ENCODE results near the gene CPS1. TPM values are rescaled to one million over a fixed set of nuclear protein-coding genes. Genes with fewer than 3 reads are reported as not detected.

The CPS1 gene
- total RNA-seq, 2 donors from 2014 or later = 2.7 to 5.5 TPM

DNA sequence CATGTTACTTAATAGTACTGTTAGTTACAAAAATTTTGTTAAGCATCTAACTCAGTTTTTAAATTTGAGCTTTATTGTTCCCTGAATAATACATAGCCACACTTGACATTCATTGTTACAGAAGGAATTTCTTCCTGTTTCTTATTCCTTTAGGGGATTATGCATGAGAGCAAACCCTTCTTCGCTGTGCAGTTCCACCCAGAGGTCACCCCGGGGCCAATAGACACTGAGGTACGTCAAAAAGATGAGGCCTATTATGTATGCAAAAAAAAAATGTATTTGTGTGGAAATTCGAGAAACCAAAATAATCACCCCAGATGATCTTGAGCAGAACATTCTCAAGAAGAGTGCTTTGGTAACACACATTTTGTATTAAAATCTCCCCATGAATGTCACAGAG is 36.3 kb downstream of the CPS1 start:
- DNase-seq (ENCODE audit: low spot score) = no peak
- intact Hi-C loops (cut with DNase I) = no loop called here

DNA sequence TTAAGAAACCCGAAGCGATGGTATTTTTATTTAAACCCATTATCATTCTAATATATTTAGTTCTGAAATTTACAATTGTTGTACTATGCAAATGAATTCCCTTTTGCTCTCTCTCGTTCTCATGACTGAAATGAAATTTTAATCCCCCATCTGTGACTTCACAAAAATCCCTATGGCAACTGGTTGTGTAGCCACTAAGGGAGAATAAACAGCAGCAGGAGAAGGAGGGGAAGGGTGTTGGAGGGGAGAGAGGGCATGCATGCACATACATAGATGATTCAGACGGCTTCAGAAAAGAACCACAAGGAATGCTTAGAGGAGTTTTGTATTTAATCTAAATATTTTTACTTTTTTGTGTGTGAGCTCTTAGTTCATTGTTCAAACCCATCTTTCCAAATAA is 36.8 kb downstream of the CPS1 start:
- no peak for DNase-seq (ENCODE audit: low spot score)
- intact Hi-C loops (cut with DNase I) = no loop called here

DNA sequence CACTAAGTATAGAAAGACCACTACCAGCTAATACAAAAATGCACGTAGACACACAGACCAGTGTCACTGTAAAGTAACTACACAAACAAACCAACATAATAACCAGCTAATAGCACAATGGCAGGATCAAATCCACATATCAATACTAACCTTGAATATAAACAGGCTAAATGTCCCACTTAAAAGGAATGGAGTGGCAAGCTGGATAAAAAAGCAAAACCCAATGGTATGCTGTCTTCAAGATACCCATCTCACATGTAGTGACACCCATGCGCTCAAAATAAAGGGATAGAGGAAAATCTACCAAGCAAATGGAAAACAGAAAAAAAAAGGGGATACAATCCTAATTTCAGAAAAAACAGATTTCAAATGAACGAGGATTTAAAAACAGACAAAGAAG is 41.8 kb downstream of the CPS1 start:
- intact Hi-C loops (cut with DNase I) = no loop called here
- DNase-seq (ENCODE audit: low spot score) = no peak

DNA sequence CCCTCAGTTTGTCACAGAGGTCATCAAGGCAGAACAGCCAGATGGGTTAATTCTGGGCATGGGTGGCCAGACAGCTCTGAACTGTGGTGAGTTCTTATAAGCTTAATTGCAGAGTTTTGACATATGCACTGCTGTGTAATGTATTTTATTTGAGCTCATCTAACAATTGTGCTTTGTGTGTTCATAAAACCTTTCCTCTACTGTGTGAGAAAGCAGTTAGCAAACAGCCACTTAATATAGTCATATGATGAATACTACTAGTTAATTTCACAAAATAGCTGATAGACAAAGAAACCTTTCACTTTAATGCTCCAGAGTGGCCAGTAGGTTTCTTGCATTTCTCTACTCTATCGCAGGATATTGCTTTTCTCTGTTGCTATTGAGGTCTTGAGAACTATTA is 43.1 kb downstream of the CPS1 start:
- no peak for DNase-seq (ENCODE audit: low spot score)

DNA sequence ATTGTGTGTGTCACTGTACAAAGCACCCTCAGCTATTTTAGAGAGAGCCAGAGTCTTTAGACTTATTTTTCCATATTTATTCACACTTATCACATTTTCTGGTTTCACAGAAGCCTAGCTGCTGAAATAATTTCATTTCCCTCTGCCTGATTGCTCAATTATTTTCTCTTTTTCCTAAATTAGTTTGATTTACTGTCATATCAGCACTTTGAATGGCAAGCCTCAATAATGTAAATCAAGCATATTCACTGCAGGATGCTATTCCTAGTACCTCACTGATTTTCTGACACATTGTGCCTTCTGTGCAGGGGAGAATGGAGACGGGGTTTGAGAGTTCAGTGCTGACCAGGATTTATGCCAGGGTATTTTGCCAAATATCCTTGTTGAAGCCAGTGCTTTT is 48.3 kb downstream of the CPS1 start:
- intact Hi-C loops (cut with DNase I) = no loop called here
- DNase-seq (ENCODE audit: low spot score) = no peak

More for the DNA sequence above, 43.1 kb downstream of the CPS1 start:
- intact Hi-C loops (cut with DNase I) = no loop called here

DNA sequence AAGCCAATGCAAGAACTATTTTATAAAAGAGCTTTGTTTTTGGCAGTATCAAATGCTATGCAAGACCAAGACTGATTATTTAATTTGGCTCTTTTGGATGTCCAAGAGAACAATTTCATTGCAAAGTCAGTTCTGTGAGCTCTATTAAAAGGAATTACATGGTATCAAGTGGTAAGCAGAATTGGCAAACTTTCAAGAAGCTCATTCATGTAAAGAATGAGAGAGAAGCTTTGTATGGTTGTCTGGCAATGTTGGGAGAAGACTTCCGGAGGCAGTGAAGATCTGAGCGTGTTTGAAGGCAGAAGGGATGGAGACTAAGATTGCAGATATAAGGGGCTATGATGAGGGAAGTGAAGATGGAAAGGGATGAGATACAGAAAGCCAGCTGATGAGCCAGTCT is 49.6 kb downstream of the CPS1 start:
- no peak for DNase-seq (ENCODE audit: low spot score)
- intact Hi-C loops (cut with DNase I) = no loop called here

DNA sequence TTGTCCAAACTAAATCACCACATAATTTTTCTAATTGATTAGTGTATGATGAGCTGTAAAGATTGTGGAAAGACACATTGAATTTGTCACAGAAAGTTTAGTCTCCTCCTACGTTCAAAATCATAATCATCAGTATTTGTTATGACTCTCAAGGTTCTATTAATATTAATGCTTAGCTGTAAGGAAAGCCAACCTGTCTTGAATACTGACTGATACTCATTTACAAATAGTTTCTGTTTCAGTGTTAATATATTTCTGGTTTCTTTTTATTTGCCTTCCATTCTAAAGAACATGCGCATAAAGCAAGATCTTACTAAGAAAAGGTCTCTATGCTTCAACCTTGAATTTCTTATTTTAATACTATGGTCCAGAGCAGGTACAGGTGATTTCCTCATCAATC is 55.1 kb downstream of the CPS1 start:
- no peak for DNase-seq (ENCODE audit: low spot score)
- intact Hi-C loops (cut with DNase I) = no loop called here

DNA sequence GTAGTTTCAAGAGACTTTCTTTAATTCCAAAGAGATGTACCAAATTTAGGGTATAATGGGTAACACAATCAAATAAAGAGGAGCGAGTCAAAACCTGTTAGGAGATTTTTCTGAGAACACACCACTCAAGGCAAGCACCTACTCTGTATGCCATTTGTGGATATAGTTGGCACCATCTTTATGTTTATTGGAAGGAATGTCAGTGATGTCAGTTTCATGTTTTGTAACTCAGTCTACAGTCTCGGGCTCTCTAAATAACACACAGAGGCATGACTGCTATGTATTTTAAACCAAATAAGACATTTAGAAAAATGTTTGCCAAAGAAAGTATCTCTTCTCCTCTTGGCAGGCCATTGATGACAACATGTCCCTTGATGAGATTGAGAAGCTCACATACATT is 59.7 kb downstream of the CPS1 start:
- no peak for DNase-seq (ENCODE audit: low spot score)
- intact Hi-C loops (cut with DNase I) = no loop called here

DNA sequence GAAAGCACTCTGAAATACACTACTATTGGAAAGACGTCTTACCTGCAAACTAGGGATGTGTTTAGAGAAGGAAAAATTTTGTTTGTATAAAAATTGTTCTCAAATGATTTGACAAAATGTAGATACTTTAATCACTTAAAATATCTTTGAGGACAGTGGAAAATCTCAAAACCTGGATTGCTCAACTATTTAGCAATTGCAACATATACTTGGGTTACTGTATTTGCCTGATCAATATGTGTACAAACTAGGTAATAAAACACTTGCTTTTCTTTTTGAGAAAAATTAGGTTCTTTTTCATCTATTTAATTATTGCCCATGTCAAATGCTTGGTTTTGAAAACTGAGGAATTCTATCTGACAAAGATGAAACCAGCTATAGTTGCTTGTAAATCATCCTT is 60.9 kb downstream of the CPS1 start:
- intact Hi-C loops (cut with DNase I) = no loop called here
- no peak for DNase-seq (ENCODE audit: low spot score)

DNA sequence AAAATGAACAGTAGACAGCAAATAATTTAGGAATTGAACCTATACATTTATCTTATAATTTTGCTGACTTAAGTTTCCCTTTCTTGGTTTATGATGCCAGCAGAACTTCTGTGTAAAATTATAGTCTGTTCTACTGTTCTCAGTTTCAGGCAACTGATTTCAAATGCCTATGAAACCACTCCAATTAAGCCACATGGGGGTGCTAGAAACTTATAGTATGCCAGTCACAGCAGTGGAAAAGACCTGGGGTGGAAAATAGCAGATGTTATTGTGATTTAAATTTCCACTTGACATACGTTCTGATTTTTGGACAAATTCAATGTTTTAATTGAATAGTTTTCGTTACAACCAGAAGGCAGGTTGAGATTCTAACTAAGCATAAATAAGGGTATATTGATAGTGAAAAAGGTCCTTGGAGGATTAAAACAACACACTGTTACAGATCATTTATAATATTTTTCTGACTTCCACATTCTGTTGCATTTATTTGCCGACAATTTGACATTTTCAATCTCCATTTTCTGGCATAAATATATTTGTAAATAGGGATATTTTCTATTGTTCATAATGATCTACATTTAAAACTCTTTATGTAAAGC is 61.4 kb downstream of the CPS1 start:
- intact Hi-C loops (cut with DNase I) = no loop called here
- no peak for DNase-seq (ENCODE audit: low spot score)

DNA sequence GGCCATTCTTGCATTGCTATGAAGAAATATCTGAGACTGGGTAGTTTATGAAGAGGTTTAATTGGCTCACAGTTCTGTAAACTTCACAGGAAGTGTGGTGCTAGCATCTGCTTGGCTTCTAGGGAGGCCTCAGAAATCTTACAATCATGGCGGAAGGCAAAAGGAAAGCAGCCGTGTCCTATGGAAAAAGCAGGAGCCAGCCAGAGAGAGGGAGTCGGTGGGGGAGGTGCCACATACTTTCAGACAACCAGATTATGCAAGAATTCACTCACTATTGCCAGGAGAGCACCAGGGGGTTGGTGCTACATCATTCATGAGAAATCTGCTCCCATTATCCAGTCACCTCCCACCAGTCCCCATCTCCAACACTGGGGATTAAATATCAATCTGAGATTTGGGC is 64.1 kb downstream of the CPS1 start:
- no peak for DNase-seq (ENCODE audit: low spot score)
- intact Hi-C loops (cut with DNase I) = no loop called here

DNA sequence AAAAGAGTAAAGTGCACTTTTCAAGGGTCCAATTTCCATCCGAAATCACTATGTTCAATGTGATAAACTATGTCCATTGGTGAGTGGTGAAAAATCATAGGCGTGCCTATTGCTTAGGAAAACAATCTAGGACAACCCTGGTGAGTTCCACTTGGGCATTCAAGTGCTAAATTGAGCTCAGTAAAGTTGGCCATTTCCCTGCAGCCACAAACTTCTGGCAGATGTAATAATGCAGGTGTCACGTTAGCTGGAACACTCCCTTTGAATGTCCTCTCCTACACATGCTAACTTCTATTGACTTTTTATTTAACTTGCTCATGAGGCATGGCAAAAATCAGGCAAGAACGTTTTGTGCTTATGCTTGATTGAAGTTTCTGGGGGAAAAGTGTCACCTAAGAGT is 67.1 kb downstream of the CPS1 start:
- DNase-seq (ENCODE audit: low spot score) = no peak
- intact Hi-C loops (cut with DNase I) = no loop called here

DNA sequence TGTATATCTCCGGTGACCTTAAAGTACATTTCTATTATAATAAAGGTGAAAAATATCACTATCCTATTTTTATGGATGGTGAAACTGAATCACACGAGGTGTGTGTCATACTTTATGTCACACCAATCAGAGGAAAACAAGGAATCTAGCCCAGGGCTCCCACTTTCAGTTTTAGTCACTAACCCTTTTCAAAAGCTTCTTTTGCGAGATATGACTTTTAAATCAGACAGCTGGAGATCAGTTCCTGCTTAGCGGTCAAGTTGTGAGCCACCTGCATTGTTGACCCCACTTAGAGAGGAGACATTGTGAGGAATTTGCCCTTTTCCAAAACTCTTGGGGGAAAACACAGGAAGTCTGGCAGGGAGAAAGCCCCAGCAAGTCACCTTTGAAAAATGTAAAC is 70.5 kb downstream of the CPS1 start:
- intact Hi-C loops (cut with DNase I) = no loop called here
- DNase-seq (ENCODE audit: low spot score) = no peak

DNA sequence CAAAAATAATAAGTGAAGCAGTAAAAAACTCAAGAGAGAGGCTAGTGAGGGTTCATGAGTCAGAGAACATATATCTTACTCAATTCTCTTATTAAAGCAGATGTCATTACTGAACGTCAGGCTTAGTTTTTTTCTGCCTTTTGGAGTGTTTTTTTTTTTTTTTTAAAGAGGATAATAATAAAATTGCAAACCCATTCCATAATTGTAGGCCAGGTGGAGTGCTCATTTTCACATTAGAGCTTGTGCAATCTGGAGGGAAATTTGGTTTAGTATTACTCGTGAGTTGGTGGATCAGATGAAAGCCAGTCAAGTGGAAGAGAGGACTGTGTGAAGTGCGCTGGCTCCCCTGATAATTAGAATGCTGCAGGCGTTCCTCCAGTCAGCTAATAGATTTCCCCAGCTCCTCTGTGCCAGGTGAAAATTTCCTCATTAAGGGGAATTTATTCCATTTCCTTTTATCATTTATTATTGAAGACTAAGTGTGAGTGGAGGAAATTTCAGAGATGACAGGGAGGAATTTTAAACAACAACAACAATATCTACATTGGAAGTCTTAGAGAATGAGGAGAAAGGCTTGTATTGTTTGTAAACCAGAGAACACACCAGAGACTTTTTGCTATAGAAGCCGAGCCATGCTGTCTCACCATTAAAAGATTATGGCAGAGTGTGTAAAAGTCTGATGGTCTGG is 74.6 kb downstream of the CPS1 start:
- DNase-seq (ENCODE audit: low spot score) = no peak
- intact Hi-C loops (cut with DNase I) = no loop called here

DNA sequence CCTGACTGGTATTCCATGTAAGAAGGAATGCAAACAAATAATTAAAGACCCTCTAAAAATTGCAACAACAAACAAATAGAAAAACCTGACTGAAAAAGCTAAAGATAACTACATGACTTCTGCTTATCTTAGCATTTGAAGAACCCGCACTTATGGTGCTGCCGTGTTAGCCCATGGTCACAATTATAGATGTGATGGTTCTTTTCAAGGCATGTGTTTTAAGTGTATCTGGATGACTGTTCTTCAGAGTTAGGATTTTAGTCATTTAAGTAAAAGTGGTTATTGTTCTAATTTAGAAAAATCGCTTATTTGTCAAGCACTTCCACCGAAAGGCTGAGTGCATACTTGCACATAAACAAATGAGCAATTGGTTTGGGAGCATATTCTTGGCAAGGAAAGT is 77.3 kb downstream of the CPS1 start:
- intact Hi-C loops (cut with DNase I) = no loop called here
- DNase-seq (ENCODE audit: low spot score) = no peak

DNA sequence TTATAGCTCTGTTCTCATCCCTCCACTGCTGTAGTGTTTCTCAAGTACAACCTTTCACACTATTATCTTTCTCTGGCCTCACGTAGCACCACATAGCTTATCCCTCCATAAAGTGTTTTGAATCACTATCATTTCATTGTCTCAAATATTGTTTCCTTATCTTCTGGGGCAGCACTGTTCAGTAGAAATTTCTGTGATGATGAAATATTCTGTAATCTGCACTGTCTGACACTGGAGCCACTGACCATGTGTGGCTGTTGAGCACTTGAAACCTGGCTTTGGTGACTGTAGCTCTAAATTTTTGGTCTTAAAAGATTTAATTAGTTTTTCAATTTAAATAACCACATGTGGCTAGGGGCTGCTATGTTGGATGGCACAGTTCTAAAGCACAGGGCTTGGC is 78.9 kb downstream of the CPS1 start:
- intact Hi-C loops (cut with DNase I) = no loop called here
- DNase-seq (ENCODE audit: low spot score) = no peak

DNA sequence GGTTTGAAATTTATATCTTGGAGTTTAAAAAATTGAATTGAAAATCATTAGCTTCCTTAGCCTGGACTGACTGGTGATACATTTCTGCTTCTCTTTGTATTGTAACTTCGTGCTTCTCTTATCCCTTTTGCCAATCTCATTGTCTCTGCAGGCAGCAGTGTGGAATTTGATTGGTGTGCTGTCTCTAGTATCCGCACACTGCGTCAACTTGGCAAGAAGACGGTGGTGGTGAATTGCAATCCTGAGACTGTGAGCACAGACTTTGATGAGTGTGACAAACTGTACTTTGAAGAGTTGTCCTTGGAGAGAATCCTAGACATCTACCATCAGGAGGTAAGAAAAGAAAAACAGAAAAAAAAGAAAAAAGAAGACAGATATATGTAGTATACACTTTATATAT is 85.9 kb downstream of the CPS1 start:
- no peak for DNase-seq (ENCODE audit: low spot score)
- intact Hi-C loops (cut with DNase I) = no loop called here

DNA sequence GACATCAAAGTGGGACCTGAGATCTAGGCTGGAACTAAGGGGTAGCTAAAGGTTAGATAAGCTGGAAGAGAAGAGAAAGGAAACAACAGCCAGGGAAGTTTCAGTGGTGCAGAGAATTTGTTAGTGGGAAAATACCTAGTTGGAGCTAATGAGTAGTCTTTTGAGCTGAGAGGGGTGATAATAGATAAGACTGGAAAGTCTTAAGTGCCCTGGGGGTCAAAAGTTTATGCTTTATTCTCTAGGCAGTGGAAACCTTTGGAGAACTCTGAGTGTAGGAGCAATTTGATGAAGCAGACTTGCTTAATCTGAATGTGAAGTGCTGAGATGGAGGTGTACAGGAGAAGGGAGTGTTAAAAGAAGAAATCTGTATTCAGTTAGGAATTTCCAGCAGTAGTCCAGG is 90.8 kb downstream of the CPS1 start:
- no peak for DNase-seq (ENCODE audit: low spot score)
- intact Hi-C loops (cut with DNase I) = no loop called here

DNA sequence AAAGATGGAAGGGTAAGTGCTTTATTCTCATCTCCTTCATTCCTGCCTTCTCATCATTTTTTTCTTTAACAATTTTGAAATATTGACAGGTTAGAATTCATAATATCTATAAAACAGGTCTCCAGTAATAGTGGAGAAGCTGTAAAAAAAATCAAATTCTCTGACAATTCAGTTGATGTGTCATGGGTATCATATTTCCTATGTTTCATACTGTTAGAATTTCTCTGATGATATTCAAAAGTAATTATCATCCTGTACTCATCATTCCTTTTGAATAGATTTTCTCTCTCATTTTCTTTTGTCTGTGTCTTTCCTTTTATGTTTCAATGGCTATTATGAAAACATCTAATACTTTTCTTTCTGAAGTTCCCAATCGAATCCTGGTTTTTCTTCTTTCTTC is 97.7 kb downstream of the CPS1 start:
- DNase-seq (ENCODE audit: low spot score) = no peak
- intact Hi-C loops (cut with DNase I) = no loop called here

DNA sequence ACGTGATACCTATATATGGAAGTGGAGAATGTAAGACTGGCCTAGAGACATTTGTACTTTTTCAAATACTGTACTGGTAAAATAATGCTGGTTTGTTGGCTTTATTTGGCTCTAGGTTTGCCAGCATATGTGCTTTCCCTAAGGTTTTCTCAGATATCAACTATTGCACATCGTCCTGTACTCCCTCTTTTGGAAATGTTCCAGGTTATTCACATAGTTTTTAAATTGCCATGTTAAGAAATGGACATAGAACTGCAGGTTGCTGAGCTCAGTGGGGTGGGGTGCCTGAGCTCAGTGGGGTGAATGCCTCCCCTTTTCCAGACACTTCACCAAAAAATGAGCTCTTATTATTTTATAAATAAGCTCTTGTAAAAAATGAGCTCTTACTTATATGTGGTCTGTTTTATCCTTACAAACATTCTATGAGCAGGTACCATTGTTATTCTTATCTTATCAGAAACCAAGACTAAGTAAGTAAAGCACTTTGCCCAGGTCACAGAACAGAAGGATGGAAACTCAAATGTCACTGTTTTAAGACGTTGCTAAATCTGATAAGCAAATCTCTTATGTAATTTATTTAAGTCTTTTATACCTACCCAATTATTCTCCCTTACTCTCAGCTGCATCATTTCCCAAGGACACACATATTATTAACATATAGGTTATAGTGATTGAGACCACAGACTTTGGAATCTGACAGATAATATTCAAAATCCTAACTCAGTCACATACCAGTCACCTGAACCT is 99.0 kb downstream of the CPS1 start:
- intact Hi-C loops (cut with DNase I) = no loop called here
- no peak for DNase-seq (ENCODE audit: low spot score)

DNA sequence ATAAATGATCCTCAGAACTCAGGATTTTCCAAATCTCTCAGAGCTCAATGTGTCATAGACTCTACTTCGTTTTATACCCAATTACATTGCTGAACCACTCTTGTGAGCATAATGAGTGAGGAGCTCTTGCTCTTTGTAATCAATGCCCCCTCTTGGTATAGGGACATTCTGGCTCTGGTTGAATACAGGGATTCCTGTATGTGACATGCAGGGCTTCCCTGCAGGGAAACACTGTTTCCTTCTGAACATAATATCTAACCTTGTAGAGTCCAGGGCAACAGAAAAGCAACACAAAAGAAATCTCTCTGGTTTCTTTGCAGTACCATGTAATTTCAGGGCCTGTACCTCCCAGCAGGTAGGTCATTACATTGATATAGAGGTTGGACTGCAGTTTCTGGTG is 101.5 kb downstream of the CPS1 start:
- intact Hi-C loops (cut with DNase I) = no loop called here
- no peak for DNase-seq (ENCODE audit: low spot score)
